Tibial nerve (tissue), 4 donors: Measurements from ENCODE around the gene CEP164. TPM values are rescaled to one million over a fixed set of nuclear protein-coding genes. Genes with fewer than 3 reads are reported as not detected.

Experiments used
- DNase-seq, 2 donors: peaks; one replicate each; pipeline ENCODE4 v3.0.0-alpha.2; 2019; ENCODE audit warnings: low spot score in 2 of 2
- H3K27ac ChIP-seq, 4 donors: fragments of 200-600 bp; sonication (generic) in 3 of 4; one replicate each; pipeline ENCODE4 v1.5.1; 2017 to 2019; ENCODE audit warnings: mild to moderate bottlenecking in 1 of 4
- H3K27me3 ChIP-seq, 2 donors: fragments of 200-600 bp; sonication (generic) in 1 of 2; one replicate each; pipeline versions ENCODE4 v1.5.1 to v1.6.0; 2017 to 2019
- H3K36me3 ChIP-seq, 3 donors: fragments of 200-600 bp; sonication (generic); one replicate each; pipeline ENCODE4 v1.5.1; 2018 to 2019
- H3K4me1 ChIP-seq, 4 donors: fragments of 200-600 bp; sonication (generic) in 3 of 4; one replicate each; pipeline ENCODE4 v1.5.1; 2017 to 2019
- H3K4me3 ChIP-seq, 4 donors: fragments of 200-600 bp; sonication (generic) in 3 of 4; one replicate each; pipeline ENCODE4 v1.5.1; 2017 to 2019; ENCODE audit warnings: mild to moderate bottlenecking in 1 of 4, moderate library complexity in 1 of 4
- H3K9me3 ChIP-seq, 4 donors: fragments of 200-600 bp; sonication (generic) in 3 of 4; one replicate each; pipeline ENCODE4 v1.5.1; 2017 to 2019
- EP300 ChIP-seq, 2 donors: sonication (generic); formaldehyde crosslinking; IDR thresholded peaks; one replicate each; pipeline ENCODE4 v1.6.1; 2017; ENCODE audit warnings: antibody characterized with exemption in 2 of 2, mild to moderate bottlenecking in 1 of 2
- POLR2A ChIP-seq, 2 donors: fragments of 450-650 bp; IDR thresholded peaks; one replicate each; pipeline ENCODE4 v1.6.1; 2017; ENCODE audit warnings: antibody characterized with exemption in 2 of 2, mild to moderate bottlenecking in 2 of 2, moderate library complexity in 2 of 2
- WGBS, 2 donors: methylation state at CpG; one replicate each; pipeline ENCODE4 v1.1.5; 2018; 5-methylcytosine and 5-hydroxymethylcytosine counted together
- total RNA-seq, 4 donors: library from RNA; depleted of rRNA; stranded (reverse); fragments of >200 nt; gene quantifications; one replicate each; pipeline ENCODE4 v1.1.0, GENCODE V29; 2016
- TF ChIP-seq, protein P1 (sequence below), 5 experiments: fragments of 200-600 bp in 3 of 5; fragments of 450-650 bp in 2 of 5; sonication (generic) in 3 of 5; IDR thresholded peaks; one replicate each; pipeline ENCODE4 v1.5.1; 2016 to 2019; ENCODE audit warnings: antibody characterized with exemption in 5 of 5, mild to moderate bottlenecking in 3 of 5, moderate library complexity in 2 of 5

CEP164 gene
- total RNA-seq, 4 donors from 2014 or later, result 23.9 to 53.4 (median 39.4) TPM

DNA sequence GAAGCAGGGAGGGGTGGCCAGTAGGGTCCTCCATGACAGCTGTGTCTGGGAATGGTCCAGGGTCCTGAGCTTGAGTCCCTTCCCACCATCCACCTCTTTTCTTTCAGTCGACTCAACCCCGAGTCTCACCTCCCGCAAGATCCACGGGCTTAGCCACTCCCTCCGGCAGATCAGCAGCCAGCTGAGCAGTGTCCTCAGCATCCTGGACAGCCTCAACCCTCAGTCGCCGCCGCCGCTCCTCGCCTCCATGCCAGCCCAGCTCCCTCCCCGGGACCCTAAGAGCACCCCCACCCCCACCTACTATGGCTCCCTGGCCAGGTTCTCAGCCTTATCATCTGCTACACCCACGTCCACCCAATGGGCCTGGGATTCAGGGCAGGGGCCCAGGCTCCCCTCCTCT lies 81.9 kb downstream of the CEP164 start:
- H3K36me3 ChIP-seq, result peaks cover 2 to 92% (median 6%) of the 10 kb centered on the region in 3 donors
- 92 to 94% methylated on average over 12 of the region's 12 CpGs for WGBS, 2 donors
- no peak for DNase-seq

GRCh38 chr11:117410238-117410637 lies 82.6 kb downstream of the CEP164 start:
- H3K4me1 ChIP-seq, result no peaks in the 10 kb centered on the region
- DNase-seq, result no peak
- no peak overlapping the region for H3K4me3 ChIP-seq
- 94 to 96% methylated on average over 1 of the region's 1 CpG for WGBS, 2 donors
- peaks cover 0 to 84% (median 2%) of the 10 kb centered on the region in 3 donors for H3K36me3 ChIP-seq
- peaks cover 0 to 8% (median 2%) of the 10 kb centered on the region in 4 donors for H3K9me3 ChIP-seq
- H3K27me3 ChIP-seq, result no peaks in the 10 kb centered on the region
- TF ChIP-seq, protein P1, sequence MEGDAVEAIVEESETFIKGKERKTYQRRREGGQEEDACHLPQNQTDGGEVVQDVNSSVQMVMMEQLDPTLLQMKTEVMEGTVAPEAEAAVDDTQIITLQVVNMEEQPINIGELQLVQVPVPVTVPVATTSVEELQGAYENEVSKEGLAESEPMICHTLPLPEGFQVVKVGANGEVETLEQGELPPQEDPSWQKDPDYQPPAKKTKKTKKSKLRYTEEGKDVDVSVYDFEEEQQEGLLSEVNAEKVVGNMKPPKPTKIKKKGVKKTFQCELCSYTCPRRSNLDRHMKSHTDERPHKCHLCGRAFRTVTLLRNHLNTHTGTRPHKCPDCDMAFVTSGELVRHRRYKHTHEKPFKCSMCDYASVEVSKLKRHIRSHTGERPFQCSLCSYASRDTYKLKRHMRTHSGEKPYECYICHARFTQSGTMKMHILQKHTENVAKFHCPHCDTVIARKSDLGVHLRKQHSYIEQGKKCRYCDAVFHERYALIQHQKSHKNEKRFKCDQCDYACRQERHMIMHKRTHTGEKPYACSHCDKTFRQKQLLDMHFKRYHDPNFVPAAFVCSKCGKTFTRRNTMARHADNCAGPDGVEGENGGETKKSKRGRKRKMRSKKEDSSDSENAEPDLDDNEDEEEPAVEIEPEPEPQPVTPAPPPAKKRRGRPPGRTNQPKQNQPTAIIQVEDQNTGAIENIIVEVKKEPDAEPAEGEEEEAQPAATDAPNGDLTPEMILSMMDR (IDR thresholded peaks at IDR 0.05), result no peak
- TF ChIP-seq EP300 (IDR thresholded peaks at IDR 0.05), result no peak
- TF ChIP-seq POLR2A (IDR thresholded peaks at IDR 0.05), result no peak
- no peak overlapping the region for H3K27ac ChIP-seq

More for the DNA sequence above, 81.9 kb downstream of the CEP164 start:
- H3K4me3 ChIP-seq, result no peak overlapping the region
- peaks cover 0 to 13% (median 2%) of the 10 kb centered on the region in 4 donors for H3K9me3 ChIP-seq
- TF ChIP-seq, protein P1 (IDR thresholded peaks at IDR 0.05), result no peak
- TF ChIP-seq POLR2A (IDR thresholded peaks at IDR 0.05) (no peak), EP300 (IDR thresholded peaks at IDR 0.05) (no peak)
- no peaks in the 10 kb centered on the region for H3K27me3 ChIP-seq
- no peak overlapping the region for H3K27ac ChIP-seq
- H3K4me1 ChIP-seq, result no peaks in the 10 kb centered on the region

- peaks cover 0 to 1% (median 0%) of the 10 kb centered on the region in 4 donors for H3K9me3 ChIP-seq
- DNase-seq, result no peak
- TF ChIP-seq, protein P1 (IDR thresholded peaks at IDR 0.05), result no peak
- TF ChIP-seq POLR2A (IDR thresholded peaks at IDR 0.05), result no peak
- no peak for TF ChIP-seq EP300 (IDR thresholded peaks at IDR 0.05)
- H3K4me3 ChIP-seq, result no peak overlapping the region
- peaks cover 0 to 76% (median 2%) of the 10 kb centered on the region in 3 donors for H3K36me3 ChIP-seq
- H3K27ac ChIP-seq, result no peak overlapping the region
- WGBS, 2 donors, result 69% methylated on average over 14 of the region's 14 CpGs
- no peaks in the 10 kb centered on the region for H3K27me3 ChIP-seq
- no peaks in the 10 kb centered on the region for H3K4me1 ChIP-seq
These were observed 83.4 kb downstream of the CEP164 start for GRCh38 chr11:117410861-117411710.

GRCh38 chr11:117411736-117412135 lies 84.1 kb downstream of the CEP164 start:
- TF ChIP-seq, protein P1 (IDR thresholded peaks at IDR 0.05), result no peak
- no peak for TF ChIP-seq EP300 (IDR thresholded peaks at IDR 0.05)
- TF ChIP-seq POLR2A (IDR thresholded peaks at IDR 0.05), result no peak
- Histone ChIP-seq H3K27ac (no peak overlapping the region), H3K4me1 (no peaks in the 10 kb centered on the region), H3K4me3 (no peak overlapping the region), H3K36me3 (peaks cover 0 to 69% (median 2%) of the 10 kb centered on the region in 3 donors), H3K9me3 (no peaks in the 10 kb centered on the region), H3K27me3 (no peaks in the 10 kb centered on the region)
- WGBS, 2 donors, result 85 to 92% methylated on average over 9 of the region's 10 CpGs
- no peak for DNase-seq

GRCh38 chr11:117412176-117412575 lies 84.5 kb downstream of the CEP164 start:
- no peaks in the 10 kb centered on the region for H3K27me3 ChIP-seq
- no peaks in the 10 kb centered on the region for H3K9me3 ChIP-seq
- no peaks in the 10 kb centered on the region for H3K4me1 ChIP-seq
- no peak for TF ChIP-seq POLR2A (IDR thresholded peaks at IDR 0.05)
- TF ChIP-seq EP300 (IDR thresholded peaks at IDR 0.05), result no peak
- TF ChIP-seq, protein P1 (IDR thresholded peaks at IDR 0.05), result no peak
- 79 to 89% methylated on average over 10 of the region's 10 CpGs for WGBS, 2 donors
- H3K27ac ChIP-seq, result no peak overlapping the region
- H3K36me3 ChIP-seq, result peaks cover 0 to 65% (median 2%) of the 10 kb centered on the region in 3 donors
- H3K4me3 ChIP-seq, result no peak overlapping the region
- DNase-seq, result no peak
